Heart right ventricle (tissue), 16 donors: Measurements from ENCODE around the gene RAD51D. TPM values are rescaled to one million over a fixed set of nuclear protein-coding genes. Genes with fewer than 3 reads are reported as not detected.
A peak's percentile ranks its signal among the peaks of the same experiment; 100 is the strongest.

Source experiments
- ATAC-seq, 8 donors: fragments of 200-7000 bp; cut with Tn5 transposase; one replicate each; pipeline ENCODE4 v1.9.1; 2020; ENCODE audit warnings: mild to moderate bottlenecking in 8 of 8, moderate library complexity in 8 of 8, moderate number of reproducible peaks in 1 of 8
- DNase-seq, 2 donors: peaks; one replicate each; pipeline ENCODE4 v3.0.0-alpha.2; 2020
- H3K27ac ChIP-seq, 10 donors: fragments of 200-600 bp; sonication (generic) in 2 of 10; one replicate each; pipeline versions ENCODE4 v1.5.0 to v1.8.0; 2020 to 2022; ENCODE audit warnings: mild to moderate bottlenecking in 3 of 10
- H3K27me3 ChIP-seq, 7 donors: fragments of 200-600 bp; one replicate each; pipeline ENCODE4 v1.8.0; 2021 to 2022; ENCODE audit warnings: mild to moderate bottlenecking in 2 of 7
- H3K36me3 ChIP-seq, 9 donors: fragments of 200-600 bp; sonication (generic) in 1 of 9; one replicate each; pipeline versions ENCODE4 v1.5.0 to v1.8.0; 2020 to 2022; ENCODE audit warnings: mild to moderate bottlenecking in 2 of 9
- H3K4me1 ChIP-seq, 9 donors: fragments of 200-600 bp; sonication (generic) in 1 of 9; one replicate each; pipeline versions ENCODE4 v1.5.0 to v1.8.0; 2020 to 2022; ENCODE audit warnings: mild to moderate bottlenecking in 4 of 9
- H3K4me3 ChIP-seq, 10 donors: fragments of 200-600 bp; sonication (generic) in 2 of 10; one replicate each; pipeline versions ENCODE4 v1.5.0 to v1.8.0; 2020 to 2022; ENCODE audit warnings: mild to moderate bottlenecking in 7 of 10, moderate library complexity in 2 of 10
- H3K9me3 ChIP-seq, 11 donors: fragments of 200-600 bp in 10 of 11; sonication (generic) in 2 of 11; one replicate each; pipeline versions ENCODE4 v1.5.0 to v1.8.0; 2013 to 2022; ENCODE audit warnings: mild to moderate bottlenecking in 2 of 11, control low read depth in 1 of 11, moderate library complexity in 1 of 11
- CTCF ChIP-seq, 9 donors: fragments of 200-600 bp; sonication (generic) in 2 of 9; IDR thresholded peaks; one replicate each; pipeline versions ENCODE4 v1.5.0 to v1.8.0; 2021 to 2022; ENCODE audit warnings: antibody characterized with exemption in 9 of 9, mild to moderate bottlenecking in 5 of 9, moderate library complexity in 1 of 9
- WGBS, 2 donors: extraction: QIAGEN DNeasy Blood & Tissue Kit; methylation state at CpG; one replicate each; pipeline ENCODE4 v1.1.7; 2013; ENCODE audit warnings: inconsistent platforms in 1 of 2; 5-methylcytosine and 5-hydroxymethylcytosine counted together
- intact Hi-C, 10 donors: fragments of 100-400 bp; cut with DNase I; formaldehyde crosslinking; loops; one replicate each; pipeline versions ENCODE4 v1.11.1 to v1.14.2; 2022
- polyA plus RNA-seq, 2 donors: library from polyadenylated mRNA; stranded (reverse); fragments of 200-250 nt; gene quantifications; one replicate each; pipeline ENCODE4 v1.2.3, GENCODE V29; 2013
- total RNA-seq, 10 donors: library from RNA; stranded (reverse); fragmentation: NEBNext Ultra II Directional in 3 of 10; extraction: Animal tissue kit (Norgen Biotek cat#: 25700) in 3 of 10; gene quantifications; one replicate each; pipeline versions ENCODE4 v1.2.1 to v1.2.4, GENCODE V29; 2021 to 2023
- donor health status: Arrhythmogenic right ventricular cardiomyopathy.
- donor health status: ischemic (EF 13 %, LVEDD 7.1; RV severe dilation, severe dysfunction).
- donor health status: healthy with polysubstance abuse.
- donor health status: DM: no; HTN: yes; CAD: no.
- donor health status: DM: no; HTN: no; CAD: no.
- donor health status: ischemic (EF 25% LVEDD 6.9; RV normal size, moderate dysfunction).
- donor health status: ischemic (EF 25% LVEDD 5.7; RV mildly dilated, moderate dysfunction).
- donor health status: healthy.
- donor health status: DM: yes; HTN: yes; CAD: no.
- donor health status: Ischemic cardiomyopathy.
- donor health status: ischemic (EF 35%, LVEDD 5.7; RV mildly dilated, moderate dysfunction).
- donor health status: nonischemic (EF 11% LVEDD 7.7; RV severe dilation, severe dysfunction).
- donor health status: DM: yes; HTN: yes; CAD: no.
- donor health status: PGD.
- donor health status: ischemic (EF 29% LVEDD 5.4; RV normal size, mild dysfunction).
- donor health status: nonischemic (EF 23%, LVEDD 6.1; RV moderate dilation, normal function).

The RAD51D gene
- total and polyA plus RNA-seq, 12 donors, result 3.0 to 9.6 (median 5.3) TPM

- WGBS, 2 donors, result 31 to 58% methylated on average over 4 of the region's 4 CpGs
- H3K9me3 ChIP-seq, result no peaks in the 10 kb centered on the region
- ATAC-seq (peak; percentile 85 to 94 (median 90)), DNase-seq (peak; percentile 58 to 81)
- intact Hi-C loops, result no loop called here
- H3K36me3 ChIP-seq, result peaks cover 0 to 17% (median 0%) of the 10 kb centered on the region in 9 donors
- TF ChIP-seq CTCF (IDR thresholded peaks at IDR 0.05), result no peak
- H3K4me3 ChIP-seq, result peak within 1 kb of the TSS; percentile 15 to 57 (median 48)
- peak within 1 kb of the TSS; percentile 76 to 98 (median 88) for H3K27ac ChIP-seq
- no peaks in the 10 kb centered on the region for H3K27me3 ChIP-seq
- peaks cover 0 to 57% (median 11%) of the 10 kb centered on the region in 9 donors for H3K4me1 ChIP-seq
Measured at GRCh38 chr17:35147375-35147905, 27.8 kb upstream of the RAD51D start, which contains the start of gene UNC45B. Gene UNC45B, plus strand, starts transcription at chr17:35147817. Its CDS starts 447 bp downstream, at chr17:35148264.

- WGBS, 2 donors, result 47 to 51% methylated on average over 4 of the region's 4 CpGs
- intact Hi-C loops, result no loop called here
- no peaks in the 10 kb centered on the region for H3K27me3 ChIP-seq
- peaks cover 0 to 6% (median 0%) of the 10 kb centered on the region in 9 donors for H3K36me3 ChIP-seq
- H3K9me3 ChIP-seq, result no peaks in the 10 kb centered on the region
- ATAC-seq (peak in 2 of 8 donors; percentile 7 to 10), DNase-seq (no peak)
- H3K4me1 ChIP-seq, result peaks cover 3 to 63% (median 17%) of the 10 kb centered on the region in 9 donors
- TF ChIP-seq CTCF (IDR thresholded peaks at IDR 0.05), result no peak
- no peak overlapping the region for H3K4me3 ChIP-seq
- peak overlapping the region; percentile 76 to 98 (median 88) for H3K27ac ChIP-seq
Measured at GRCh38 chr17:35146214-35146833, 26.7 kb upstream of the RAD51D start.

GRCh38 chr17:35144840-35145239, 25.2 kb upstream of the RAD51D start:
- Histone ChIP-seq H3K9me3 (no peaks in the 10 kb centered on the region), H3K4me3 (no peak overlapping the region), H3K4me1 (peaks cover 3 to 58% (median 24%) of the 10 kb centered on the region in 9 donors), H3K27me3 (no peaks in the 10 kb centered on the region), H3K36me3 (peaks cover 0 to 3% (median under 1%) of the 10 kb centered on the region in 9 donors), H3K27ac (no peak overlapping the region)
- no peak for TF ChIP-seq CTCF (IDR thresholded peaks at IDR 0.05)
- WGBS, 2 donors, result 68 to 75% methylated on average over 4 of the region's 4 CpGs
- ATAC-seq, result no peak
- intact Hi-C loops, result loop anchor here in 2 of 10 donors (5.0 kb wide), 1 partner anchor 97 kb away; the partner anchor contains the start of gene SLFN5 (in 2 of the 2)
- DNase-seq, result no peak

GRCh38 chr17:35142467-35142796, 22.8 kb upstream of the RAD51D start:
- Histone ChIP-seq H3K9me3 (no peaks in the 10 kb centered on the region), H3K27ac (no peak overlapping the region), H3K36me3 (peaks cover 0 to 26% (median 22%) of the 10 kb centered on the region in 9 donors), H3K4me3 (peak overlapping the region in 9 of 10 donors; percentile 69 to 100 (median 85)), H3K4me1 (peaks cover 3 to 34% (median 19%) of the 10 kb centered on the region in 9 donors), H3K27me3 (no peaks in the 10 kb centered on the region)
- TF ChIP-seq CTCF (IDR thresholded peaks at IDR 0.05), result peak in 3 of 9 donors; percentile 2 to 36 (median 4)
- ATAC-seq (no peak), DNase-seq (no peak)
- intact Hi-C loops, result loop anchor here in 2 of 10 donors (5.0 kb wide), 1 partner anchor 100 kb away; the partner anchor contains the start of gene SLFN5 (in 2 of the 2)
- WGBS, 2 donors, result 67 to 69% methylated on average over 8 of the region's 8 CpGs
